ENCODE measurements around the gene IAPP.
"Not testable (repeated sequence)": the region's sequence is repeated elsewhere in the genome, so short reads cannot be mapped to it uniquely, and the experiment has no call there.

The IAPP gene

GRCh38 chr12:21381320-21381719, 8.6 kb downstream of the IAPP start:
- DNase-seq (ENCODE audit: low spot score) = not testable (repeated sequence)

GRCh38 chr12:21384261-21384660, 11.6 kb downstream of the IAPP start:
- DNase-seq (ENCODE audit: low spot score) = no peak

DNA sequence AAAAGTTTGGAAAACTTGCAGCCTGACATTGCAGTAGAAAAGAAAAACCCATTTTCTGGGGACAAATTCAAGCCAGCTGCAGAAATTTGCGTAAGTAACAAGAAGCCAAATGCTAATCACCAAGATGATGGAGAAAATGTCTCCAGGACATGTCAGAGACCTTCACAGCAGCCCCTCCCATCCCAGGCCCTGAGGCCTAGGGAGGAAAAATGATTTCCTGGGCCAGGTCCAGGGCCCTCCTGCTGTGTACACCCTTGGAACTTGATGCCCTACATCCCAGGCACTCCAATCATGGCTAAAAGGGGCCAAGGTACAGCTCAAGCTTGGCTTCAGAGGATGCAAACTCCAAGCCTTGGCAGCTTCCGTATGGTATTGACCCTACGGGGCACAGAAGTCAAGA, 14.5 kb downstream of the IAPP start:
- DNase-seq (ENCODE audit: low spot score) = no peak

DNA sequence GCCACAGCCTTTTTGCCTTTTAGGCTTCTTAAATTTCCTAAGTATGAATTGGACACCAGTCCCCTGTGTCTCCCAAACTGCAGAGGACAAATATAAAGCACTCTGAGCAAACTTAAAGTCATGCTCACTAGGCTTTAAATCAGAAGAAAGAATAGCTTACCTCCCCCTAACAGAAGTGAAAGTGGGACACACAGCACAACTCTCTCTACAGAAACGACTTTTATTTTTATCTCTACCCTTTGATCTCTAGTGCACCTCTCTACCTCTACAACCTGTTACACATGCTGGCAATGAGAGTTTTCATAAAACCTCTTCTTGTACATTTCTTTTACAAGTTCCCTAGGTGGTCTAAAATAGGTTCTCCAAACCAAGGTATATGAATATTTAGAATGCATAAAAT, 19.7 kb downstream of the IAPP start:
- DNase-seq (ENCODE audit: low spot score) = no peak

GRCh38 chr12:21394828-21395626, 22.3 kb downstream of the IAPP start:
- not testable (repeated sequence) for DNase-seq (ENCODE audit: low spot score)

DNA sequence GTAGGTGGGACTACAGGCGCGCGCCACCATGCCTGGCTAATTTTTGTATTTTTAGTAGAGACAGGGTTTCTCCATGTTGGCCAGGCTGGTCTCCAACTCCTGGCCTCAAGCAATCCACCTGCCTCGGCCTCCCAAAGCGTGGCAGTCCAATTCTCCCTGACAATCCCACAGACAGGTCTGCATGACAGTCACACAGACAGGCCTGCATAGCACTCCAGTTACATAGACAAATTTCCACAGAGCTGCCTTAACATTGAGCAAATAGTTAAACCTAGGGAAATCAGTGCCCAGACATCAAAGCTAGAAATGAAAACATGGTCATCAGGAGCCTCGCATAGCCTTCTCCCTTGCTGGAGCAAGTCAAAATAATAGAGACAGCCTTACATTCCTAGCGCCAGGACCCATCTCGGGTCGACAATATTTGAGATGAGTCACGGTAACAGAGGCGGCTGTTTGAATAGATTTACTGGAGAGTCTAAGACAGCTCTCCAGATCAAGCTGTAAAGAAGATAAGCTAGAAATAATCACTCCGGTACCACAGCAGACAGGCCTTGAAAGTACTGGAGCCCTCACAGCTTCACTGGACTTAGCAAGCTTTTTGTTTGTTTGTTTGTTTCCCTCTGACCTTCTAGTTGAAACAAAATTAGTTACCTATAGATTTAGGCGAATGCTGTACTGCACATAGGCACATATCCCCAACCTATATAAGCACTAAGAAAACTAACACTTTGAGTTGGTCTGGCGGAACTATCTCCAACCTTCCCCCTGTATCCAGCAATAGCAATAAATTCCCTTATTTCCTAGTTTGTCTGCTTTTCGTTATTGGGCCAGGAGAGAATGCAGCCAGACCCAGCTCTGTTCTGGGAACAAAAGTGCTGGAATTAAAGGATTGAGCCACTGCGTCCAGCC, 40.9 kb downstream of the IAPP start:
- DNase-seq (ENCODE audit: low spot score) = no peak

- no peak for DNase-seq (ENCODE audit: low spot score)
Measured at GRCh38 chr12:21416511-21417121, 43.9 kb downstream of the IAPP start.

GRCh38 chr12:21418398-21418797, 45.7 kb downstream of the IAPP start:
- DNase-seq (ENCODE audit: low spot score) = not testable (repeated sequence)

GRCh38 chr12:21419009-21419699, 46.5 kb downstream of the IAPP start:
- DNase-seq (ENCODE audit: low spot score) = not testable (repeated sequence)

DNA sequence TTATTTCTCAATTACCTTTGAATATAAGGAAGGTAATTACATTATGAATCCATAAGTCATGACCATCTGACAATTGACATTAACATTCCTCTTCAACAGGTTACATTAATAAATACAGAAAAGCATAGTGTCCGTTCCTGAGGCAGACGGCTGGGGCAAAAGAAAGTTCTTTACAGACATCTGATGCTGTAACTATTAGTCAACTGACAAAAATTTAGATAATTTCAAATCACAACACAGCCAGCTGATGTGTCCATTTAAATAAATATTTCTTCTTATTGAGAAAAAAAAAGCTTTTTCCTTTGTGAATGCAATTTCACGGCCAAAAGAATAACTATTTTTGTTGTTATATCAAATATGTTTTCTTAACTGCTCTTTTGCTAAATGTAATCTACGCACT, 55.5 kb downstream of the IAPP start:
- DNase-seq (ENCODE audit: low spot score) = no peak
